K562 (cell line): ENCODE data around the gene TBXAS1. TPM values are rescaled to one million over a fixed set of nuclear protein-coding genes. Genes with fewer than 3 reads are reported as not detected.

Experiments
- CCNT2 ChIP-seq: IDR thresholded peaks from 2 replicates; pipeline ENCODE4 v1.6.1; 2011; ENCODE audit warnings: borderline replicate concordance, low read depth, mild to moderate bottlenecking, moderate library complexity, mixed read lengths, low read length; ENCODE audit not compliant: insufficient read length; ENCODE audit errors: extremely low read depth
- FOS ChIP-seq: IDR thresholded peaks from 3 replicates; pipeline ENCODE4 v1.6.1; 2011; ENCODE audit not compliant: insufficient read length; ENCODE audit errors: extremely low read depth
- MLX ChIP-seq, 2 experiments: fragments of 450-650 bp in 1 of 2; sonication (generic) in 1 of 2; formaldehyde crosslinking; conservative IDR thresholded peaks; 2 replicates each; pipeline versions ENCODE4 v1.4.0 to v1.8.1; 2020 to 2022; ENCODE audit warnings: mild to moderate bottlenecking in 1 of 2, missing genetic modification reagents in 1 of 2
- PTTG1 ChIP-seq: fragments of 450-650 bp; IDR thresholded peaks from 2 replicates; pipeline ENCODE4 v1.6.1; 2016; ENCODE audit warnings: low read depth, mild to moderate bottlenecking, missing genetic modification characterization, missing compliant biosample characterization
- RERE ChIP-seq: sonication (generic); formaldehyde crosslinking; IDR thresholded peaks from 2 replicates; pipeline ENCODE4 v1.8.0; 2023; ENCODE audit warnings: missing genetic modification reagents, mild to moderate bottlenecking, borderline replicate concordance
- RNF2 ChIP-seq: sonication (generic); IDR thresholded peaks from 2 replicates; pipeline ENCODE4 v1.6.1; 2016
- SETDB1 ChIP-seq: IDR thresholded peaks from one replicate; pipeline ENCODE4 v1.6.1; 2012; ENCODE audit warnings: low read length, control low read depth, inconsistent platforms
- TFAP4 ChIP-seq: sonication (generic); formaldehyde crosslinking; IDR thresholded peaks from 2 replicates; pipeline ENCODE4 v1.8.0; 2022; ENCODE audit warnings: missing genetic modification reagents, mild to moderate bottlenecking, moderate library complexity, borderline replicate concordance
- TGIF2 ChIP-seq: sonication (generic); formaldehyde crosslinking; IDR thresholded peaks from 2 replicates; pipeline ENCODE4 v1.8.1; 2022; ENCODE audit warnings: mild to moderate bottlenecking, missing genetic modification reagents, moderate library complexity
- TSHZ1 ChIP-seq: fragments of 250-450 bp; sonication (Bioruptor Pico); IDR thresholded peaks from 2 replicates; pipeline ENCODE4 v1.4.0; 2020; ENCODE audit warnings: mild to moderate bottlenecking, moderate library complexity
- ZFPM2 ChIP-seq: fragments of 250-450 bp; sonication (Bioruptor Pico); IDR thresholded peaks from 2 replicates; pipeline ENCODE4 v1.5.1; 2022; ENCODE audit warnings: mild to moderate bottlenecking
- ZNF121 ChIP-seq: sonication (generic); formaldehyde crosslinking; conservative IDR thresholded peaks from 2 replicates; pipeline ENCODE4 v1.8.0; 2022; ENCODE audit warnings: missing genetic modification reagents
- ZNF41 ChIP-seq: fragments of 250-450 bp; sonication (Bioruptor Pico); conservative IDR thresholded peaks from 2 replicates; pipeline ENCODE4 v1.4.0; 2020; ENCODE audit warnings: mild to moderate bottlenecking
- ZNF778 ChIP-seq: fragments of 450-650 bp; formaldehyde crosslinking; IDR thresholded peaks from 2 replicates; pipeline ENCODE4 v1.4.0; 2020; ENCODE audit warnings: mild to moderate bottlenecking, moderate library complexity
- polyA plus RNA-seq, 8 experiments: library from polyadenylated mRNA; depleted of rRNA in 4 of 8; stranded (reverse) in 5 of 8; unstranded in 3 of 8; fragments of >200 nt; fragmentation: Nextera tagmentation in 2 of 8; fragmentation: Illumina TruSeq in 1 of 8; extraction: Ambion mirVana in 2 of 8; extraction: Trizol in 1 of 8; gene quantifications; 2 replicates each; pipeline versions ENCODE4 v1.2.1 to v1.2.3, GENCODE V29; 2011 to 2014; ENCODE audit warnings: inconsistent platforms in 1 of 8, missing spikeins in 1 of 8
- total RNA-seq, 7 experiments: library from RNA; depleted of rRNA in 6 of 7; stranded (reverse); fragments of >200 nt in 6 of 7; fragmentation: Illumina TruSeq in 2 of 7; extraction: Trizol in 2 of 7; gene quantifications; 2 replicates each; pipeline versions ENCODE4 v1.2.1 to v1.2.3, GENCODE V29; 2011 to 2021; ENCODE audit warnings: low replicate concordance in 1 of 7

The TBXAS1 gene
- total and polyA plus RNA-seq, 9 of the 15 experiments (the other 6 are each of a cell fraction or from before 2014, with no cell fraction given): 1.1 to 8.3 (median 1.9) TPM

GRCh38 chr7:139914306-139915267 is 85.5 kb downstream of the TBXAS1 start (continued):
- TF ChIP-seq RERE: no peak
- TF ChIP-seq SETDB1: no peak
- no peak for TF ChIP-seq MLX (CRISPR knock-in tag; conservative IDR thresholded peaks at IDR 0.05)
- TF ChIP-seq ZFPM2: no peak
- TF ChIP-seq ZNF778 (CRISPR knock-in tag): no peak
- TF ChIP-seq ZNF121: no peak
- no peak for TF ChIP-seq TSHZ1 (CRISPR knock-in tag)
- no peak for TF ChIP-seq FOS
- TF ChIP-seq RNF2: no peak
- TF ChIP-seq ZNF41 (CRISPR knock-in tag): no peak
- no peak for TF ChIP-seq CCNT2
- no peak for TF ChIP-seq TFAP4 (CRISPR knock-in tag)
- no peak for TF ChIP-seq PTTG1
- TF ChIP-seq TGIF2 (CRISPR knock-in tag): no peak
